ENCODE measurements around the gene EXOC2. TPM values are rescaled to one million over a fixed set of nuclear protein-coding genes. Genes with fewer than 3 reads are reported as not detected.

EXOC2 gene
- total RNA-seq, 1 donor from 2014 or later = 22.0 TPM

DNA sequence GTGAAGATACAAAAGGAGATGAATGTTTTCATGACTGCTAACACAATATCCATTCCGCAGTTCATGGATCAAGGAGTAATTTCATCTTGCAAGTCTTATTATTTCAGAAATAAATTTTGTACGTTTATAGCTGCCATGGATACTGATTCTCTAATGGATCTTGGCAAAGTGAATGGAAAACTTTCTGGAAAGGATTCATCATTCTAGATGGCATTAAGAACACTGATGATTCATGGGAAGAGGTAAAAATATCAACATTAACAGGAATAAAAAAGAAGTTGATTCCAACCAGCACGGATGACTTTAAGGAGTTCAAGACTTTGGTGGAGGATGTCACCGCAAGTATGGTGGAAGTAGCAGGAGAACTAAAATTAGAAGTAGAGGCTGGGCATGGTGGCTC, 38.8 kb downstream of the EXOC2 start:
- no peak for DNase-seq (ENCODE audit: low read depth)
- TF ChIP-seq, protein P1, sequence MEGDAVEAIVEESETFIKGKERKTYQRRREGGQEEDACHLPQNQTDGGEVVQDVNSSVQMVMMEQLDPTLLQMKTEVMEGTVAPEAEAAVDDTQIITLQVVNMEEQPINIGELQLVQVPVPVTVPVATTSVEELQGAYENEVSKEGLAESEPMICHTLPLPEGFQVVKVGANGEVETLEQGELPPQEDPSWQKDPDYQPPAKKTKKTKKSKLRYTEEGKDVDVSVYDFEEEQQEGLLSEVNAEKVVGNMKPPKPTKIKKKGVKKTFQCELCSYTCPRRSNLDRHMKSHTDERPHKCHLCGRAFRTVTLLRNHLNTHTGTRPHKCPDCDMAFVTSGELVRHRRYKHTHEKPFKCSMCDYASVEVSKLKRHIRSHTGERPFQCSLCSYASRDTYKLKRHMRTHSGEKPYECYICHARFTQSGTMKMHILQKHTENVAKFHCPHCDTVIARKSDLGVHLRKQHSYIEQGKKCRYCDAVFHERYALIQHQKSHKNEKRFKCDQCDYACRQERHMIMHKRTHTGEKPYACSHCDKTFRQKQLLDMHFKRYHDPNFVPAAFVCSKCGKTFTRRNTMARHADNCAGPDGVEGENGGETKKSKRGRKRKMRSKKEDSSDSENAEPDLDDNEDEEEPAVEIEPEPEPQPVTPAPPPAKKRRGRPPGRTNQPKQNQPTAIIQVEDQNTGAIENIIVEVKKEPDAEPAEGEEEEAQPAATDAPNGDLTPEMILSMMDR (conservative IDR thresholded peaks at IDR 0.05; ENCODE audit: low read depth, low read length) = no peak
- H3K4me3 ChIP-seq (ENCODE audit: low read depth, low read length) = no peak overlapping the region

DNA sequence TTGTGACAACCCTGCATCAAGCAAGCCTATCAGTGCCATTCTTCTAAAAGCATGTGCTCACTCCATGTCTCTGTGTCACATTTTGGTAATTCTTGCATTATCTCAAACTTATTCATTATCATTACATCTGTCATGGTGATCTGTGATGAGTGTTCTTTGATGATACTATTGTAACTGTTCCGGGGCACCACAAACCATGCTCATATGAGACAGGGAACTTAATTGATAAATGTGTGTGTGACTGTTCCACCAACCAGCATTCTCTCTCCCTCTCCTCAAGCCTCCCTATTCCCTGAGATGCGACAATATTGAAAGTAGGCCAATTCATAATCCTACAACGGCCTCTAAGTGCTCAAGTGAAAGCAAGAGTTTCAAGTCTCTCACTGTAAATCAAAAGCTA, 40.1 kb downstream of the EXOC2 start:
- no peak overlapping the region for H3K4me3 ChIP-seq (ENCODE audit: low read depth, low read length)
- DNase-seq (ENCODE audit: low read depth) = no peak
- TF ChIP-seq, protein P1 (conservative IDR thresholded peaks at IDR 0.05; ENCODE audit: low read depth, low read length) = no peak

- no peak overlapping the region for H3K4me3 ChIP-seq (ENCODE audit: low read depth, low read length)
- no peak for DNase-seq (ENCODE audit: low read depth)
- TF ChIP-seq, protein P1 (conservative IDR thresholded peaks at IDR 0.05; ENCODE audit: low read depth, low read length) = no peak
Measured at GRCh38 chr6:650098-650497, 42.8 kb downstream of the EXOC2 start.

GRCh38 chr6:642805-643204, 50.1 kb downstream of the EXOC2 start:
- DNase-seq (ENCODE audit: low read depth) = no peak
- H3K4me3 ChIP-seq (ENCODE audit: low read depth, low read length) = no peak overlapping the region
- TF ChIP-seq, protein P1 (conservative IDR thresholded peaks at IDR 0.05; ENCODE audit: low read depth, low read length) = no peak

GRCh38 chr6:641225-641985, 51.5 kb downstream of the EXOC2 start:
- TF ChIP-seq, protein P1 (conservative IDR thresholded peaks at IDR 0.05; ENCODE audit: low read depth, low read length) = no peak
- no peak for DNase-seq (ENCODE audit: low read depth)
- no peak overlapping the region for H3K4me3 ChIP-seq (ENCODE audit: low read depth, low read length)

- TF ChIP-seq, protein P1 (conservative IDR thresholded peaks at IDR 0.05; ENCODE audit: low read depth, low read length) = no peak
- no peak overlapping the region for H3K4me3 ChIP-seq (ENCODE audit: low read depth, low read length)
Measured at GRCh38 chr6:636488-636887, 56.5 kb downstream of the EXOC2 start.

DNA sequence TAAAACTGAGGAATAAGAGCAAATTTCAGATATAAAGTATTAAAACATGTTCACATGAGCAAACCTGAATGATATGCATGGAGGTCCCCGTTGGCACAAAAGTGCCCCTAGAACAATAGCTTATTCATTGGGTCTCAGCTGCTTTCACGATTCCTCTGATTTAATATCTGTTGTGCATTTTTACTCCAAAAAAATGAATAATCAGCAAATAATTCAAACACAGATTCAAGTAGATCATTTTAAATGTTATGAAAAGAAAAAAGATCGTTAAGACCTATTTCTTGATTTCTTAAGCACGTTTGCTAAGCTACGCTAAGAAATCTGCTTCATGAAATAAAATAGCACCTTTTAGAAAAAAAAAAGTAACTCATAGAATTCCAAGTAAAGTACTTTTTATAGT, 57.7 kb downstream of the EXOC2 start:
- TF ChIP-seq, protein P1 (conservative IDR thresholded peaks at IDR 0.05; ENCODE audit: low read depth, low read length) = no peak
- H3K4me3 ChIP-seq (ENCODE audit: low read depth, low read length) = no peak overlapping the region
- no peak for DNase-seq (ENCODE audit: low read depth)

More at GRCh38 chr6:636488-636887, 56.5 kb downstream of the EXOC2 start:
- DNase-seq (ENCODE audit: low read depth) = no peak
